Stimulated activated CD4-positive, alpha-beta T cell treated with anti-CD3 and anti-CD28 coated beads, Interleukin-2, amount 100 ng/mL, for 4 hours (primary cell): ENCODE results near the gene MATN1.
"Not testable (repeated sequence)": the region's sequence is repeated elsewhere in the genome, so short reads cannot be mapped to it uniquely, and the experiment has no call there.

Experiments
- DNase-seq: peaks from one replicate; pipeline ENCODE4 v3.0.0-alpha.2; 2020; ENCODE audit warnings: low read depth

Gene MATN1

GRCh38 chr1:30696831-30697230 is 26.6 kb downstream of the MATN1 start:
- DNase-seq: no peak

GRCh38 chr1:30695439-30695841 is 27.9 kb downstream of the MATN1 start:
- no peak for DNase-seq

DNA sequence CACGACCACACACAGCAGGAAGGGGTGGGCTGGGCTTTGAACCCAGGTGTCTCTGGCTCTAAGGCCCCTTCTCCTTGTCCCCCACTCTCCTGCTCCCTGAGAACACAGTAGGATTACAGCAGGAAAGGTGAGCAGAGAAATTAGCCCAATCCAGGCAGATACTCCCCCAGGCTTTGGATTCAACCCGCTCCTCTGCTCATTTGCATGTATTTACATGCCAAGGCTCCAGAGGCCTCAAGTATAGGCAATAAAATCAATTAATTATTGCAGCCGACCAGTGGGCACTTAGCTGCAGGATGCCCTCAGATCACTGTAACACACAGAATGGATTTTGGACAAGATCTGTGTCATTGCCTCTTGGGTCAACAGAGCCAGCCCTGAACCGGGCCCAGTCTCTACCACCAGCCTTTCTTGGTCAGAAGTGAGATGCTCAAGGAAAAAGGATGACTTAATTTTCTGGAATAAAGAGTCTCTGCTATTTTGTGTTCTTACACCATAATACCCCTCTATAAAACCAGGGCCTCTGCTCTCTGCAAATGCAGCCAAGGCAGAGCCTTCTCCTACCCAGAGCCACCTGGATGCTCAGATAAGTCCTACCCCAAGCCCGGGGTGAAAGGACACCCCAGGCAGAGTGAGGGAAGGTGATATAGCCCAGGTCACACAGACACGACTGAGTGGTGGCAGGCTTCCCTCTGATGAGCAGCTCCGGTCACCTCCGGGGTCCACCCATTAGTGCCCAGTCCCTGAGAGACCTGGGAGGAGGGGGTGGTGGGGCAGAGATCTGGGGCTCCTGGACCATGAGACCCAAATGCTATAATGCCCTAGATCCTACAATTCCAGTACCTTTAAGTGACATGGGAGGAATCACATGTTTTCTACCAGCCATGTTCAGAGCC is 28.9 kb downstream of the MATN1 start:
- no peak for DNase-seq

DNA sequence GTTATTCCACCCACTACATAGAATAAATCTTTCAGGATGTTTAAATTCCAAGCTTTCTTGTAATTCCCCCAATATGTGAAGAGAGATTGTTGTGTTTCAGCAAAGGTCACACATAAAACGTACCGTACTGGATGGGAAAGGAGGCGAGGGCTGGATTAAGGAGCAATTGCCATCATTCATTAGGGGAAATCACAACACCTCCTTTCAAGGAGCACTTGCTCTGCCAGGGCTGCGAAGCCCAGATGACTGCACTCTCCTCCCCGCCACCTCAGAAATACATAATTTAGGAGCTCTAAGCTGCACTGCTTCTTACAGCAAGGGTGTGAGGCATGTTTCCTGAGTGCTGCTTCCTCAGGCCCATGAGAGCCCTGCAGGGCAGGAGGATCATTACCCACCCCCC is 29.6 kb downstream of the MATN1 start:
- no peak for DNase-seq

DNA sequence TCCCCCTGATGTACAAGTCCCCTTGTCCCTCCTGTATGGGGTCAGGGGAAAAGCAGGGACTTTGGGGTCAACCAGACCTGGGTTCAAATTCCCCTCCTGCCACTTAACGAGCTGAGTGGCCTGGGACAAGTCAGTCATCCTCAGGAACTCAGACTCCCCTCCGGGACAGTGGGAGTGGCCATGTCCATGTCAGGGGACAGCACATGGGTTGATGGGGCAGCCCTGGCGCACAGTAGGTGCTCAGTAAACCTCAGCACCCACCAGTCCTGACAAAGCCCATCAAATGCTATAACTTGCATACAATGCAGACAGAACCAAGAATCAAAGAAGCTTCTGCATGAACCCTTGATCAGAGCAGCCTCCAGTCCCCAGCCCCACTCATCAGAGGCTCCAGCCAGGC is 30.0 kb downstream of the MATN1 start:
- DNase-seq: no peak

GRCh38 chr1:30692948-30693301 is 30.5 kb downstream of the MATN1 start:
- DNase-seq: no peak

DNA sequence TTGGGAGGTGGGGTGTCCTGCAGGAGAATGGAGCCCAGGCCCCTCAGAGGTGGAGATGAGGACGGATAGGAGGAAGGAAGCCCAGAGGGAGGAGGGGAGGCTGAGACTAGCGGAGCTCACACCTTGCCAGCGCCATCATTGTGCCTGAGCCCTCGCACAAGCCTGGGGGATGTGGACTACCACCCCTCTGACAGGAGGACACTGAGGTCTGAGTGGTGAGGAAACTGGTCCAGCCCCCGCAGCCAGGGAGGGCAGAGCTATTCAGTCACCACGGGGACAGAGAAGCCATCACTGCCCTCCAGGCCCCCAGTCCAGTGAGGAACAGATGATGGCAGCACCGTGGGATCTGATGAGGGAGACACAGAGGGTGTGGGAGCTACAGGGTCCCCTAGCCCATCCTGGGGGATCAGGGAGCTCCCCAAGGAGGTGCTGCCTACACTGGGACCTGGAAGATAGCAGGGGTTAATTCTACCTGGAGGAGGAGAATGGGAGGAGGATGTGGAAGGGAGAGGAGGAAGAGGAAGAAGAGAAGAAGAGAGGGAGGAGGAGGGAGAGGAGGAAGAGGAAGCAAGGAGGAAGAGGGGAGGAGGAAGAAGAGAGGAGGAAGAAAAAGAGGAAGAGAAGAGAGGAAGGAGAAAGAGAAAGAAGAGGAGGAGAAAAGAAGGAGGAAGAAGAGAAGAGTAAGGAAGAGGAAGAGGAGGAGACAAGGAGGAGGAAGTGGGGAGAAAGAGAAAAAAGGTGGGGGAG is 31.0 kb downstream of the MATN1 start:
- no peak for DNase-seq

- DNase-seq: no peak
These were observed 31.9 kb downstream of the MATN1 start for GRCh38 chr1:30691480-30691879.

DNA sequence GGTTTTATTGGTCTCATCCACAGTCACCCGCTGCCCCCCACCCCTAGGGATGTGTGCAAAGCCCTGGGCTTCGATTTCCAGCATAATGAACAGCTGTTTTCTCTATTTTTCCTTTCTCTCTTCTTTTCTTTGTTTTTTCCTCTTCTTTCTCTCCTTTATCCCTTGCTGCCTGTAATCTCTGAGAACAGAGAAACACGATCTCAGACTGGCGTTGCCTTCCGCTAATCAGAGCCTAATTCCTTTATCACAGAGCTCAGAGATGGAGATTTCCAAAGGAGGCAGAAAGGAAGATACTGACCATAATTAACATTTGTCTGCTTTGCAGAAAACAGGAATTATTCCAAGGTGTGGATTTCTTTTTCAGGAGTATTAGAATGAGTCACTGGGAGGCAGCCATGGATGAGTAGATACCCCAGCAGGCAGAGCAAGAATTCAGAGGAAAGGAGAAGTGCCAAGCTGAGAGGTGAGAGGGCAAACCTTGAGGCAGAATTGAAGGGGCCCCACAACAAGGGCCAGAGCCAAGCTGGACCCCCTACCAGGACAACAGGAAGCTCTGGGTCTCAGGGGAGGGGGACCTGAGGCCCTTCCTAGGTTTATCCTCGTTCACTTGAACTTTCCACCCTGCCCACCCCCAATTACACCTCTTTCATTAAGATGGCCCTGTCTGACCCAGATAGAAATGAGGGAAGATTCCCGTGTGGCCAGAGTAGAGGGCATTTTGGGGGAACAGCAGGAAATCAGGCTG is 33.3 kb downstream of the MATN1 start:
- DNase-seq: no peak

DNA sequence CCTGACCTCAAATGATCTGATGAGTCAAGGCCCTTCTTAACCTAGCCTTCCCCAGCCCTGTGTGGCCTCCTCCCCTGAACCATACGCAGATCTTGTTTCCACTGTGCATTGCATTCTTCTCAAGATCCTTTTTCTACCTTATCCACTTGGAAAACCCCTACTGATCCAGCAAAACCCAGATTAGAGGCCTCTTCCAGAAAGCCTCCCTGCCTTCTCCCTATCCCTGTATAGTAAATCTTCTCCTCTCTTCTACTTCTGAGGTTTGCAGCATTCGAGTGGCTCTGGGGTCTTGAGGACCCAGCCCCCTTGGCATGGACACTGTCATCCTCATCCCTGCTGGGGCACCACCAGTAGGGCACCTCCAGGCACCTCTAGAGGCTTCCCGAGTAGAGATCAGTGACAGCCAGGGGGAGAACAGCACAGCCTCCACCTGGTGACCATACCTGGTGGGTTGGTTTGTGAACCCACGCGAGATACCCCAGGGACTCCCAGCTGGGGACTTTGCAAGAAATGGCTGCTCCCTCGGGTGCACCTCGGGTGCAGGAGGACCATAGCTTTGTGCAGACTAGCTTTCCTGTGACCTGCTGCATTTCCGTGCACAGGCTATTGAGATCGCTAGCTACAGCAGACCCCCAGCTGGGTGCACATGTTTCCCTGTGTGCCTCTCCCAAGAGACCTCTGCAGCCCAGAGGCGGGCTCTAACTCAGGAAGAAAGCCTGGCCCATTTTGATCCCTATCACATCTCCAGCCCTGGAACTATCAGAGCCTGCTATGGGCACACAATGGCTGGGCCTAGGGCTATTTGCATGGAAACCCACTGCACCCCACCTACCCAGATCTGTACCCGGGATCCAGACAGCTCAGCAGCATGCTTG is 34.2 kb downstream of the MATN1 start:
- DNase-seq: no peak

DNA sequence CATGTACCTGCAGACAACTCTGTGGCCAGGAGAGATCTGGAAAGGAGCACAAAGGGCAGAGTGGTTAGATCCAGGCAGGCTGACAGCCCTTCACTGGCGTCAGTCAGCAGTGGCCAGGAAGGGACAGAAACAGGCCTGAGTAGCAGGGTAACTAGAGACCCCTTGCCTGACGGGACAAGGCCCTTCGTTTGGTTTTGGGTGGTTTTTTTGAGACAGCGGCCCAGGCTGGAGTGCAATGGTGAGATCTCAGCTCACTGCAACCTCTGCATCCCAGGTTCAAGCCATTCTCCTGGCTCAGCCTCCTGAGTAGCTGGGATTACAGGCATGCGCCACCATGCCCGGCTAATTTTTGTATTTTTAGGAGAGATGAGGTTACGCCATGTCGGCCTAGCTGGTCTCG is 34.9 kb downstream of the MATN1 start:
- not testable (repeated sequence) for DNase-seq

GRCh38 chr1:30687886-30688285 is 35.5 kb downstream of the MATN1 start:
- DNase-seq: no peak

DNA sequence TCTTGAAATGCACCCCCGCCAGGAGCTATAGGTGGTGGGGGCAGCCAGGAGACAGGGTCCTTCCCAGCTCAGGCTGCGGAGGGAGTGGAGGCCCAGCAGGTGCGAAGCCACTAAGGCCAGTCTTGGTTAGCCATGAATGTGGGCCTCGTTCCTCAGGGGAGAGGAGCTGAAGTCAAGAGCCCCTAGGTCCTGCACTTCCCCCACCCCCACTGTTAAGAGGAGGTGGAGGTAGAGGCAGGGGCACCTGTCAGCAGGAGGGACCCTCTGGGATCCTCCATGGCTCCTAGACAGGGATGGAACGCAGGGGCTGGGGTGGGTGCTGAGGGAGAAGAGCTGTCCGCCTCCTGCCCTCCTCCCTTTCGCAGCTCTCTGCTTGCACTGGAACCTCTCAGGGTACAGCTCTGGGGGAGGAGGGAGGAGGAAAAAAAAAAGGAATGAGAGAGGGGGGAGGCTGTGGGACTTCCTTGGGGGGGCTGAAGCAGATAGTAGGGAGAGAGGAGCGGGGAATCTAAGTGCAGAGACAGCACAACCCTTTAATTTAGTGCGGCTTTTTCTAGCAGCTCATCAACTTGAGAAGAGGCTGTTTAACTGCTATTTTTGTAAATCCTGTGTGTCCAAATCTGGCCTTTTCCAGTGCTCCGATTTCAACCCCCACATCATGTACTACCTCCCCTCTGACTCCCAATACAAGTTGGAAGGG is 37.0 kb downstream of the MATN1 start:
- no peak for DNase-seq

GRCh38 chr1:30685796-30686165 is 37.6 kb downstream of the MATN1 start:
- DNase-seq: no peak

DNA sequence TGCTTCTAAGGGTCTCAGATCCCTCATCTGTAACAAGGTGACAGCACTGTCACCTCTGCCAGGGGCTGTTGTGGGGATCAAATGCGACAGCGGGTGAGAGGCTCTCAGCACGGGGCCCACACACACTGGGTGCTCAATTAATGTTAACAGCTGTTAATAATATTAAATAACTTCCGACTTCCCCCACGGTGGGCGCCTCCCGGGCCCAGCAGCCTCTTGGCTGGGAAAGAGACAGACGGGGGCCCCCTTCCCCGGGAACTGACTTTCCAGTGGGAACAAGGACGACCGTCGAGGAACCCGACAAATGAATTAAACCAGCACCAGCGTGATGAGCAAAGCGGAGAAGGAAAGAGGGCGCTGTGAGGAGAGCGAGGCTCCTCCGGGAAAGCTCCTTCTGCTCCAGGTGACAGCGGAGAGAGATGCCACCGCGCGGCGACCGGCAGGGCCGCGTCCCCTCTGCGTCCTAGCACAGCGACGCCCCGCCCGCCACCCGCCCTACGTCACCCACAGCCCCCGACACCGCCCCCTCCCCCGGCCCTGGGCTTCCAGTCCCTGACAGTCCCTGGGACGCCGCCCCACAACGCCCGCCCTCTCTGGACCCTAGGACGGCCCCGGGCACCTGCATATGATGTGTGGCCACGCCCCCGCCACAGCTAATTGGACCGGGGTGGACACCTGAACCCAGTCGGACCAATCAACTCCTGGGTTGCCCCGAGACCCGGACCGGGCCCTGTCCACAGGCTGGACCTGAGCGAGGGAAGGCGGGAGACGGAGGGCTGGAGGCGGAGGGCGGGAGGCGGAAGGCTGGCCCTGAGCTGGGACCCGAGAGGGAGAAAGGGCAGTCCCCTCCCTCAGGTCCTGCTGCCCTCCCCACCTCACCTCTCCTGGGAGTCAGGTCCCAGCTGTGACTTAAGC is 38.2 kb downstream of the MATN1 start:
- no peak for DNase-seq

GRCh38 chr1:30684259-30684658 is 39.1 kb downstream of the MATN1 start:
- no peak for DNase-seq

- DNase-seq: no peak
These were observed 39.7 kb downstream of the MATN1 start for GRCh38 chr1:30683699-30684098.

- no peak for DNase-seq
These were observed 40.7 kb downstream of the MATN1 start for GRCh38 chr1:30682396-30683275.

DNA sequence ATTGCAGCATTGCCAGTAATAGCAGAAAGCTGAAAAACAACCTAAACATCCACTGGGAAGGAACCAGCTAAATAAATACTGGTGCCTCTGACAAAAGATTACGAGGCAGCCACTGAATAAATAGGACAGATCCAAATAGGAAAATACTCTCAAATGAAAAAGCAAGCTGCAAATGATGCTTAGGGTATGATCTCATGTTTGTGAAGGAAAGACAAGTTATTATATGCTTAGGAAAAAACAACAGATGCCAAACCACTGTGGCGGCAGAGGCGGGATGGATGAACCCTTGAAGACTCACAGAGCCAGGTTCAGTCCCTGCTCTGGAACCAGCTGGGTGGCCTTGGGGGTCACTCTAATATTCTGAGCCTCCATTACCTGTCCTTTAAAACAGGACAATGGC is 41.6 kb downstream of the MATN1 start:
- DNase-seq: no peak
